Myometrial cell (primary cell): ENCODE results near the gene ACTMAP. TPM values are rescaled to one million over a fixed set of nuclear protein-coding genes. Genes with fewer than 3 reads are reported as not detected.

Experiments used
- total RNA-seq: library from RNA; depleted of rRNA; stranded (reverse); fragments of >200 nt; gene quantifications from 2 replicates; pipeline ENCODE4 v1.2.3, GENCODE V29; 2015

The ACTMAP gene, protein sequence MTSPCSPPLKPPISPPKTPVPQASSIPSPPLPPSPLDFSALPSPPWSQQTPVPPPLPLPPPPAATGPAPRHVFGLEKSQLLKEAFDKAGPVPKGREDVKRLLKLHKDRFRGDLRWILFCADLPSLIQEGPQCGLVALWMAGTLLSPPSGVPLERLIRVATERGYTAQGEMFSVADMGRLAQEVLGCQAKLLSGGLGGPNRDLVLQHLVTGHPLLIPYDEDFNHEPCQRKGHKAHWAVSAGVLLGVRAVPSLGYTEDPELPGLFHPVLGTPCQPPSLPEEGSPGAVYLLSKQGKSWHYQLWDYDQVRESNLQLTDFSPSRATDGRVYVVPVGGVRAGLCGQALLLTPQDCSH
- total RNA-seq: 2.0 and 4.4 TPM in 2 replicates

GRCh38 chr19:40750058-40750873 is at the start of gene ACTMAP:
ACTMAP (minus strand) TSS chr19:40750477; CDS start chr19:40749803, 674 bp downstream.

DNA sequence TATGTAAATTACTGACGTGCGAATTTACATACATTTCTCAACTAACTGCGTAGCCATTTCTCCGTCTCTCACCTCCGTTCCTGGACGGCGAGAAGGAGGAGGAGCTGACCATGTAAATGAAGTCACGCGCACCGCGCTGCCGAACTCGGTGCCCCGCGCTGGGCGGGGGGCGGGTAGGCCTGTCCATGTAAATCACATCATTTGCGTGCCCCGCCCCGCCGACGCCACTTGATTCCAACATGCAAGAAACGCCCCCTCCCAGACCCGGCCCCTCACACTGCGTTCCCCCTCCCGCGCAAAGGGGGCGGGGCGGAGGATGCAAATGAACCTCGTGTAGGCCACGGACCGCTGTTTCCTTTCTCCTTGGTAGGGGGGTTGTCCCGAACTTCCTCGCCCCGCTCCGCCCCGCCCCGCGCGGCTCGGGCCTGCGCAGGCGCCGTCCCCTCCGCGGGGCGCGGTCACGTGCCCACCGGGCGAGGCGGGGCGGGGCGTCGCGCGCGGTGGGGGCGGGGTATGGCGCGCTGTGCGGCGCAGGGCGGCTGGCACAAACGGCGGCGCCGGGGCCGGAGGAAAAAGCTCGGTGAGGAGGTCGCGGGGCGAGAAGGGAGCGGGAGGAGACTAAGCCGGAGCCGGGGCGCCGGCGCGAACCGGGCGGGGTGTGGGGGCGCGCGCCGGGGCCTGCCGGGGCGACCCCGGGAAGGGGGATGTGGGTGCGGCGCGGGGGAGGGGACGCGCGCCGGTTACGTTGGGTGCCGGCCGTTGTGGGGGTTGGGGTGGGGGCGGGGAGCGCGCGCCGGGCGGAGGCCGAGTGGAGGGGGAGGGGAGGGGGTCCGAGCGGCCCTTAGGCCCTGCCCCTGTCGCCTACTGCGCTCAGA is 48.6 kb upstream of the ACTMAP start, which contains the start of gene EGLN2:
EGLN2 (plus strand) TSS at position 509 of the 875 bp plus-strand sequence. CDS start 1,382 bp downstream, outside the sequence.

DNA sequence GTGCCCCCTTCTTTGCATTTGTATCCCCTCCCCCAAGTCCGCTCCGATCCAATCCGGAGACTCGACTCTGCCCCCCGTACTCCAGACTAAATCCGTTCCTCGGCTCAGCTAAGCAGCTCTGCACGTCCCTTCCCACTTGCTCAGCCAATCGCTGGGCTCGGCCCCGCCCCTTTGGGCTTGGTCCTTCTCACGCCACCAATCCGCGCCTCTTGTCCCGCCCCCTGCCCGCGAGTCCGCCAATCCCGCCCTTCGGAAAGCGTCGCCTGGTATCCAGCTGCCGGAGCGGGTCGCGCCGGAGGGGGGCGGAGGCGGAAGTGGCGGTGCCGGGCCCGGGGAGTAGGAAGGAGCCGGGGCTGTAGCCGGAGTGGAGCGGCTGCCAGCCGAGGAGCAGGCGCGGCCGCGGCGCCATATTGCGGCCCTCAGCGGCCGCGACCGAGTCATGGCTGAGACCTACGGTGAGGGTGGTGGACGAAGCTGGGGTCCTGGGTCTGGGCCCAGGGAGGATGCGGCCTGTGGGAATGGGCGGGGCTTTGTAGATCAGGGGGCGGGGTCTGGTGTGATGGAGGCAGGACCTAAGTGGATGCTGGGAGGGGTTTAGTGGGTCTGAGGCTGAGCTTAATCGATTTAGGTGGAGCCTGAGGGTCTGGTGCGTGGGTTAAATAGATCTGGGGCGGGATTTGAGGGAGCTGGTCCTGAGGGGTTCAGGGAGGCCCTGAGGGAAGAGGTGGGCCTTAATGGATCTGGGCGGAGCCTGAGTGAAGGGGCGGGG is 27.8 kb upstream of the ACTMAP start, which contains the start of gene RAB4B:
RAB4B (plus strand) TSS at position 311 of the 769 bp plus-strand sequence; CDS start at position 440, 129 bp downstream.

GRCh38 chr19:40774916-40775631 is 24.8 kb upstream of the ACTMAP start, which contains the start of gene MIA:
MIA (plus strand) TSS chr19:40775521; CDS start chr19:40775543, 22 bp downstream.

DNA sequence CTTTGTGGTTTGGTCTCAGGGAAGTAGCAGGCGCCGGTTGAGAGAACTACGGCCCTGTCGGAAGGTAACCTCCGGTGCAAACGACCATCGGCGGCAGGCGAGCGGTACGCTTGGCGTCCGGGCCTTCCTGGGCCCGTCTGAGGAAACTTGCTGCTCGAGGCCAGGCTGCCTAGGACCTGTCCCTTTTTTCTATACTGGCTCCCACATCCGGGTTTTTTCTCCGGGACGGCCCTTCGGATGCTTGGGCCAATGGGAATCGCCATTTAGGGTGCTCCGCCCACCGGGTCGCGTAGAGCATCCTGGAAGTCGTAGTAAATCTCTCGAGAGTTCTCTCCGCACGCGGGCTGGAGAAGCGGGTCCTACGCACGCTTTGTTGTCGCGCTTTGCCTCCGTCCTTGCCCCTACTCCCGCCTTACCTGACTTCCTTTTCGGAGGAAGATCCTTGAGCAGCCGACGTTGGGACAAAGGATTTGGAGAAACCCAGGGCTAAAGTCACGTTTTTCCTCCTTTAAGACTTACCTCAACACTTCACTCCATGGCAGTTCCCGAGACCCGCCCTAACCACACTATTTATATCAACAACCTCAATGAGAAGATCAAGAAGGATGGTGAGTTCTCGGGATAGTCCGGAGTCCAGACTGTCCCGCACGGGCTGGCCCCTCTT is 729 bp upstream of the ACTMAP start, which contains the start of gene SNRPA:
SNRPA (plus strand) TSS at position 330 of the 664 bp plus-strand sequence; CDS start at position 536, 206 bp downstream.

GRCh38 chr19:40716482-40717324 is 33.6 kb downstream of the ACTMAP start, which contains the start of the genes COQ8B and ITPKC:
COQ8B (minus strand) TSS chr19:40716886; CDS start chr19:40714632, 2,254 bp downstream.
ITPKC (plus strand) TSS chr19:40717112; CDS start chr19:40717136, 24 bp downstream.

Other genes with a start within 250 kb of the ACTMAP start
- 77.6 and 99.4 TPM in 2 replicates for gene SHKBP1, start 173.6 kb downstream of the ACTMAP start, total RNA-seq
- 50.7 and 63.6 TPM in 2 replicates for gene LTBP4, start 149.1 kb downstream of the ACTMAP start, total RNA-seq
- gene NUMBL, start 59.8 kb downstream of the ACTMAP start, total RNA-seq: 28.8 and 51.6 TPM in 2 replicates
- 20.6 and 26.8 TPM in 2 replicates for gene COQ8B, start 33.6 kb downstream of the ACTMAP start, total RNA-seq
- gene ITPKC, start 33.4 kb downstream of the ACTMAP start, total RNA-seq: 25.7 and 31.4 TPM in 2 replicates
- 102 and 115 TPM in 2 replicates for gene SNRPA, start 726 bp upstream of the ACTMAP start, total RNA-seq
- not detected in 2 replicates for gene MIA, start 25.0 kb upstream of the ACTMAP start, total RNA-seq
- gene RAB4B, start 27.8 kb upstream of the ACTMAP start, total RNA-seq: 38.6 and 45.0 TPM in 2 replicates
- 88.8 and 103 TPM in 2 replicates for gene EGLN2, start 48.7 kb upstream of the ACTMAP start, total RNA-seq
- not detected in 2 replicates for gene CYP2A6, start 100.0 kb upstream of the ACTMAP start, total RNA-seq
- gene CYP2A7, start 131.8 kb upstream of the ACTMAP start, total RNA-seq: not detected in 2 replicates
- not detected in 2 replicates for gene CYP2B6, start 240.8 kb upstream of the ACTMAP start, total RNA-seq